ENCODE measurements around the gene CTDSPL2.
"Not testable (repeated sequence)": the region's sequence is repeated elsewhere in the genome, so short reads cannot be mapped to it uniquely, and the experiment has no call there.

CTDSPL2 gene

GRCh38 chr15:44545913-44546802, 118.7 kb downstream of the CTDSPL2 start:
- Histone ChIP-seq H3K79me2 (ENCODE audit: insufficient read depth, low read length) (peaks cover 79% of the 10 kb centered on the region), H4K20me1 (ENCODE audit: insufficient read depth, low read length, poor library complexity, severe bottlenecking) (peaks cover 50% of the 10 kb centered on the region), H2AFZ (ENCODE audit: low read length) (no peak overlapping the region), H3K27me3 (ENCODE audit: insufficient read depth, low read length, poor library complexity, severe bottlenecking) (no peaks in the 10 kb centered on the region), H3K9me2 (replicated peaks; ENCODE audit: low read depth, low read length) (no peaks in the 10 kb centered on the region), H3K4me2 (ENCODE audit: low read depth, low read length, poor library complexity, severe bottlenecking) (peak overlapping the region; percentile 51), H3K36me3 (ENCODE audit: insufficient read depth, low read length) (peaks cover 11% of the 10 kb centered on the region; the same call in 1 of the 2 replicates), H3F3A (ENCODE audit: low read depth) (no peaks in the 10 kb centered on the region), H3K9me3 (ENCODE audit: insufficient read depth, low read depth, low read length) (no peaks in the 10 kb centered on the region), H3K9ac (ENCODE audit: low read depth, low read length, poor library complexity, severe bottlenecking) (no peak overlapping the region), H3K4me3 (ENCODE audit: low read length, poor library complexity, severe bottlenecking) (peak overlapping the region; percentile 28), H3K4me1 (ENCODE audit: insufficient read depth, low read length, poor library complexity, severe bottlenecking) (peaks cover 25% of the 10 kb centered on the region)
- TF ChIP-seq EZH2phosphoT487 (IDR thresholded peaks at IDR 0.05; ENCODE audit: borderline replicate concordance) (no peak), CTCF (conservative IDR thresholded peaks at IDR 0.05; ENCODE audit: low read length) (peak; percentile 71)

GRCh38 chr15:44549152-44549551, 121.7 kb downstream of the CTDSPL2 start:
- H3K4me3 ChIP-seq (ENCODE audit: low read length, poor library complexity, severe bottlenecking); H2AFZ ChIP-seq (ENCODE audit: low read length); H3K4me2 ChIP-seq (ENCODE audit: low read depth, low read length, poor library complexity, severe bottlenecking); H3F3A ChIP-seq (ENCODE audit: low read depth); H3K9me2 ChIP-seq (replicated peaks; ENCODE audit: low read depth, low read length); H3K27me3 ChIP-seq (ENCODE audit: insufficient read depth, low read length, poor library complexity, severe bottlenecking); H3K4me1 ChIP-seq (ENCODE audit: insufficient read depth, low read length, poor library complexity, severe bottlenecking); H3K9me3 ChIP-seq (ENCODE audit: insufficient read depth, low read depth, low read length); H3K9ac ChIP-seq (ENCODE audit: low read depth, low read length, poor library complexity, severe bottlenecking): not testable (repeated sequence)
- Histone ChIP-seq H3K36me3 (ENCODE audit: insufficient read depth, low read length) (peaks cover 38% of the 10 kb centered on the region; the same call in 1 of the 2 replicates), H4K20me1 (ENCODE audit: insufficient read depth, low read length, poor library complexity, severe bottlenecking) (peaks cover 25% of the 10 kb centered on the region), H3K79me2 (ENCODE audit: insufficient read depth, low read length) (peaks cover 49% of the 10 kb centered on the region)

- no peak overlapping the region for H3K4me2 ChIP-seq (ENCODE audit: low read depth, low read length, poor library complexity, severe bottlenecking)
- no peaks in the 10 kb centered on the region for H3F3A ChIP-seq (ENCODE audit: low read depth)
- H2AFZ ChIP-seq (ENCODE audit: low read length), result no peak overlapping the region
- H3K4me1 ChIP-seq (ENCODE audit: insufficient read depth, low read length, poor library complexity, severe bottlenecking), result peaks cover 19% of the 10 kb centered on the region
- TF ChIP-seq CTCF (conservative IDR thresholded peaks at IDR 0.05; ENCODE audit: low read length) (peak; percentile 59), EZH2phosphoT487 (IDR thresholded peaks at IDR 0.05; ENCODE audit: borderline replicate concordance) (no peak)
- no peaks in the 10 kb centered on the region for H3K9me3 ChIP-seq (ENCODE audit: insufficient read depth, low read depth, low read length)
- peaks cover 49% of the 10 kb centered on the region for H3K36me3 ChIP-seq (ENCODE audit: insufficient read depth, low read length)
- peaks cover 20% of the 10 kb centered on the region for H4K20me1 ChIP-seq (ENCODE audit: insufficient read depth, low read length, poor library complexity, severe bottlenecking)
- H3K9me2 ChIP-seq (replicated peaks; ENCODE audit: low read depth, low read length), result no peaks in the 10 kb centered on the region
- no peak overlapping the region for H3K4me3 ChIP-seq (ENCODE audit: low read length, poor library complexity, severe bottlenecking)
- H3K27me3 ChIP-seq (ENCODE audit: insufficient read depth, low read length, poor library complexity, severe bottlenecking), result no peaks in the 10 kb centered on the region
- H3K9ac ChIP-seq (ENCODE audit: low read depth, low read length, poor library complexity, severe bottlenecking), result no peak overlapping the region
- H3K79me2 ChIP-seq (ENCODE audit: insufficient read depth, low read length), result peaks cover 45% of the 10 kb centered on the region
Measured at GRCh38 chr15:44550256-44550655, 122.8 kb downstream of the CTDSPL2 start.

Measured in Loucy (cell line).